ENCODE measurements around the gene GPD2.

Gene GPD2

GRCh38 chr2:156435718-156436496, at the start of gene GPD2:
GPD2 (plus strand) TSS chr2:156436379; CDS start chr2:156476106, 39,727 bp downstream.
- DNase-seq = peak; percentile 56

- no peak for DNase-seq
Observed at GRCh38 chr2:156394033-156394741, 42.0 kb upstream of the GPD2 start.

DNA sequence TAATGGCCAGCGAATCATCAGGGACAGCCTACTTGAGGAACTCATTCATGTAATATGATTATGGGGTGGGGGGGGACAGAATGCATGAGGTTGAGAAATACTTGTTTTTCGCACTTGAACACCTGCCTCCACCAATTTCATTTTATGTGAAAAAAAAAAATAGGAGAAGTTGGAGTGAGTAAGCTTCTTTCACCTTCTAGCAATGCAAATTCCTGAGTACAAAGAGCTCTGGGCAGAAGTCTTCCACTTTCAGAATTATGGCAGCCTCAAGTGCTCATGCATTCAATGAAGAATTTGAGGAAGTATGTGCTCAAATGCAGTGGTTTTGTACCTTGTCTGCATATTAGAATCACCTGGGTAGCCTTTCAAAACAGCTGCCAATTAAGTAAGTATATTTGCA, 40.1 kb upstream of the GPD2 start:
- no peak for DNase-seq

DNA sequence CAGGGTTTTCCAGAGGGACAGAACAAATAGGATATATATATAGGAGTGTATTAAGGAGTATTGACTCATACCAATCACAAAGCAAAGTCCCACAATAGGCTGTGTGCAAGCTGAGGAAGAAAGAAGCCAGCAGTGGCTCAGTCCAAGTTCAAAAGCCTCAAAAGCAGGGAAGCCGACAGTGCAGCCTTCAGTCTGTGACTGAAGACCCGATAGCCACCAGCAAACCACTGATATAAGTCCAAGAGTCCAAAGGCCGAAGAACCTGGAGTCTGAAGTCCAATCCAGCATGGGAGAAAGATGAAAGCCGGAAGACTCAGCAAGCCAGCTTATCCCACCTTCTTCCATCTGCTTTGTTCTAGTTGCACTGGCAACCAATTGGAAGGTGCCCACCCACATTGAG, 39.0 kb upstream of the GPD2 start:
- DNase-seq = no peak

GRCh38 chr2:156398176-156398575, 38.0 kb upstream of the GPD2 start:
- no peak for DNase-seq

- DNase-seq = no peak
Observed at GRCh38 chr2:156399224-156399949, 36.8 kb upstream of the GPD2 start.

DNA sequence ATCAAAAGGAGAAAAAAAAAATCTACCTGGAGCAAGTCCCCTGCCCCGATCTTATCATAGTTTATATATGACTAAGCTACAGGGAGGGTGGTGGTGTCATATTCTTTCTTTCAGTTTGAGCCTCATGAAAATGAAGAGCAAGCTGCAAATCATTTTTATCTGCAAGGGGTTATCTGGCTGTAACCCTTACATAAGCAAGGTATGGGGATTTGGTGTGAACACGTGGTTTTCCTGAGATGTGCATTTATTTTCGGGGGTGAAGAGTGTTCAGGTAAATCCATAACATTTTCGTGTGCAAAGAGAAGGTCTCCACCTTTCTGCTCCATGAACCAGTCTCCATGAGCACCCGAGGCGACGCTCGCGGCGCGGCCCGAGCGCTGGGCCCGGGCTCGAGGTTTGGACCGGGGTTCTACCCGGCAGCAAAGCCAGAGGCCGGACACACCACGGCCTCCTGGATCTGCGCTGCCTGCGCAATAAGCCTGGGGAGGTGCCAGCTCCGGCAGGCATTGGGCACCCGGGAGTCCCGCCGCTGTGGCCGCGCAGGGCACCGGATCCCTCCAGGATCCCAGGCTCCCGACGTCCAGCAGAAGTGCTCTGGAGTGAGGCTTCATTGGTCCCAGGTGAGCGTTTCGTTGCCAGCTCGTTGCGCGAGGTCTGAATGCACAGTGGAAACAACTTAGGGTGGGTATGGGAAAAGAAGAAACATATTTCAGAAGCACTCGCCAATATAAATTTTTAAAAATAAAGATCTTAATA, 36.1 kb upstream of the GPD2 start:
- peak; percentile 89 for DNase-seq

- peak; percentile 89 for DNase-seq
Observed at GRCh38 chr2:156400706-156401678, 35.2 kb upstream of the GPD2 start.

DNA sequence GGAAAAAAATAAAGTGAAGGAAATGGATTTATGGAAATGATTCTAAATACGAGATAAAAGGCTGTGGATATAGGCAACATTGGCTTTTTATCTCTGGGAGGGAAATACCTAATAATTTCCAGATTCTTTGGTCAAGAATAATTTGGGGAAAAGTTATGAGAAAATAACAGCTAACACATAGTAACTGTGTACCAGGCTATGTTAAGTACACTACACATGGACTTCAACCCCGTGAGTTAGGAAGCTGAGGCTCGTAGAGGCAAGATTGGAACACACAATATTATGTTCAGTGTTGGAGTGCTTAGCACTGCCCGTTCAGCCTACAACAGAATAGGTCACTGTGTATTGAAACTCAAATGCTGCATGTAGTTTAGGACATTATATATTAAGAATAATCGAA, 34.3 kb upstream of the GPD2 start:
- no peak for DNase-seq

- no peak for DNase-seq
Observed at GRCh38 chr2:156405586-156405985, 30.6 kb upstream of the GPD2 start.

- no peak for DNase-seq
Observed at GRCh38 chr2:156411835-156412234, 24.3 kb upstream of the GPD2 start.

- no peak for DNase-seq
Observed at GRCh38 chr2:156421851-156422250, 14.3 kb upstream of the GPD2 start.

DNA sequence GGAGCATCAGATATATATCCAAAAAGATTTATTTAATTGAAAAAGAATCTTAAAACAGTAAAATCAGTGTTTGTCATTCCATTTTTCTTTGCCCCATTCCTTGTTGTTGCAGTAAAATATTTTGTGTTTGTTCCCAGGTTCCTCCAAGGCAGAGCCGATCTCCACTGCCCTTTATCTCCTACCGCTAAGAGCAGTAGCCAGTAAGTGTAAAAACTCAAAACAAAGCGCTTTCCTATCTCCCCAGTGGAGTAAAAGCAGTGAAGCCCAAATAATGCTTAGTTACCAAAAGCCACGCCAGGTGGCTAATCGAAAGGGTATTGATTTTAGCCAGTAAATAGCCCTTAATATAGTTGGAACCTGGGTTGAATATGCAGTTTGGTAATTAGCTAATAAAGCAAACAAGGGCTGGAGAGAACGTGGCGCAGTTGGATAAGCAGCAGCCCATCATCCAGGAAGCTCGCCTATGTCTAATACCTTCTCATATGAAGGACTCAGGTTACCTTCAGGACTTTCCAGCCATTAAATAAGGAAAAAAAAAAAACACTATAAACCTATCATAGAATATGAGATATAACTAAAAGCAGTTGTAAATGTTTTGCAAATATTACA, 12.4 kb upstream of the GPD2 start:
- DNase-seq = no peak

DNA sequence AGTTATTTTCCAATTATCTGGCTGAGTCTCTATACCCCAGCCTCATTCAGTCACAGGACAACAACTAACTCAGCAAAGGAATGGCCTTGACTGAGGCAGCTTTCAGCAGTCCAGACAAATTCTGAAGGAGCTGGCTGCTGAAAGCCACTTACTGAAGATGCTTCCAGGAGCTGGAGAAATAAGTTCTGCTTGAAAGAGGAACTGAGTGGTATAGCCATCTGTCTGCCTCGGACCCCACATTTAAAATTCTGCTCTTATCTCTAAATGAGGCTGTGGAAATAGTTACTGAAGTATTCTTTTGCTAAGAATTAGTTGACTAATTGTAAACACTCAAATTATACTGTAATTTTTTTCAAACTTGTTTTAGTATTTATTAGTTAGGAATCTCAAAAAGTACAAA, 9.1 kb upstream of the GPD2 start:
- no peak for DNase-seq

- DNase-seq = no peak
Observed at GRCh38 chr2:156429211-156429610, 7.0 kb upstream of the GPD2 start.

DNA sequence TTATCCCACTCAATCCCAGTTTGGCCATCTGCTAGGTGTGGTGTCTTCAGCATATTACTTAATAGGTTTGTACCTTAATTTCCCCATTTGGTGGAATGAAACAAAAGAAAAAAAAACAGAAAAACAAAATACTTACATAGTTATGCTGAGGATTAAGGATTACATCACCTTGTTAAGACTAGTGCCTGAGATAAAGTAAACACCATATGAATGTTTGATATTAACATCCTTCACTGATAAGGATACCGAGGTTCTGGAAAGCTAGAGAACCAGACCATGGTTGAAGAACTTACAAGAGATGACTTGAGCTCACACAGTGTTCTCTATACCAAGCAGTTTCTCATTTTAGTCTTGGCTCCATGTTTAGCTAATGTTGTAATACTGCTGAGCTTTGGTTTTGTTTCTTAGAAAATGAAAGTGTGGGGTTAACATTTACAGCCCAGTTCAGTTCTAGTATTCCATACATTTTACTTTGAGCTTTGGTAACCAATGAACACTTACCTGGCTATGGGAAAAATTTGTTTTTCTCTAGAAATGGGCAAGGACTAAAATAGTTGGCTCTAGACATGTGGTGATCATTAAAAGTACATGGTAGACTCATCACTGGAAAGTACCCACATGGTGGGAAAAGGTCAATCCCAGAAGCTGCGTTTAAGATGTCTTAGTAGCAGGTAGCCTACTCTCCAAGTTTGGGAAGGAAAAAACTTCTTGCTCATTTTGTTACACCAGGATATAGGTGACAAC, 5.8 kb upstream of the GPD2 start:
- DNase-seq = no peak

GRCh38 chr2:156430980-156431358, 5.2 kb upstream of the GPD2 start:
- DNase-seq = no peak

DNA sequence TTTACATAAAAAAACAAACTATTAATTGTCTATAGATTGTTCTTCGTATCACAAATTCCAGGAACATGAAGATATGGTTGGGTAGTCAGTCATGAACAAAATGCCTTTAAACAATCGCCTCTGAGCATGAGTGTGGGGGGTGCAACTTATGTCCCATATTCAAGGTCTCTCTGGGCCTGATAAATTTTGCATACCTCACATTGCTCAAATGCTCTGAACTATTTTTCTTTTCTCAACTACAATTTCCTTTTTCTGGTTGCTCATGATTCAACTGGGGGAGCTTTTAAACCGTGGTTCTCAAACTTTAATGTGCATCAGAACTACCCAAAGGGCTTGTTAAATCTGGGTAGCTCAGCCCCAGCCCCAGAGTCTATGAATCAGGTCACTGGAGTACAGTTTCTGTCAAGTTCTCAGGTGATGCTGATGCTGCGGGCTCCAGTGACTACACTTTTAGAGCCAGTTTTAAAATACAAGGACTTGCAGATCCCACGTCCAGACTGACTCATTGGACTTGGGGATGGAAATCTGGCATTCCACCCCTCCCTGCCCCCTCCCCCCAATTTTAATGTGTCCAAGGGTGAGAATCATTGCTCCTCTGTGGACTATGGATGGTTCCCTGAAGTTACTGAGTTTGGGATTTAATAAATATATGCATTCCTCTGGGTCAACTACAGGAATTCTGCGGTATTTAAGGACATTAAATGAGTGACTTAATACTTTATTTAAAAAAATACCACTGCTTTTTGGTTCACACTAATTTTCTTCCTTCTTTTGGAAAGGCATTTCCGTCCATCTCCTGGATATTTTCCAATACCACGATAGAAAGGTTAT, 1.5 kb upstream of the GPD2 start:
- DNase-seq = peak; percentile 4

- DNase-seq = no peak
Observed at GRCh38 chr2:156435396-156435717, 822 bp upstream of the GPD2 start.
